MM.1S (cell line): ENCODE measurements around the gene CAPRIN1.

Experiments
- CTCF ChIP-seq: fragments of 300-600 bp; sonication (generic); IDR thresholded peaks from 2 replicates; pipeline ENCODE4 v1.5.1; 2016; ENCODE audit warnings: antibody characterized with exemption, low read length, mixed read lengths
- EZH2 ChIP-seq: fragments of 300-600 bp; sonication (generic); optimal IDR thresholded peaks from 2 replicates; pipeline ENCODE3; 2017; ENCODE audit warnings: low read depth, mild to moderate bottlenecking, antibody characterized with exemption, low read length, mixed read lengths

DNA sequence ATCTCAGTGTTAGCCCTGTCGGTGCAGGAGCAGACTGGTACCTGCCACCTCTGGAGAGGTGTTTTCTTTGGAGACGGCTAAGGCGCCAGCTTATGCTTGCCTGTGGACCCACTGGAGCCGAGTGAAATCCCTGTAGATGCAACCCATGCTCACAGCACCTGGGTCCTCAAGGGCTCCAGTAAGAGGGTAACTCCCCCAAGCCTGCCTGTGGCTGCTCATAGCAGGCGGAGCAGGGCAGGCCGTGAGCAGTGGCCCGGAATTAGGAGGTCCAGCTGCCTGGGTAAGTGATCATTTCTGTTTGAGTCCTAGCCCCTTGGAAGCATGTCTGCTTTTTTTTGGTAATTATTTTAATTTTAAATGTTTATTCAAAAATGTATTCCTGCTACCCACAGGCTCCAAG, 97.7 kb downstream of the CAPRIN1 start:
- TF ChIP-seq CTCF (no peak), EZH2 (no peak)
